Measurements from ENCODE around the gene SUN1. TPM values are rescaled to one million over a fixed set of nuclear protein-coding genes. Genes with fewer than 3 reads are reported as not detected.

SUN1 gene
- total and polyA plus RNA-seq, 2 of the 8 experiments (the other 6 are each of a cell fraction or from before 2014, with no cell fraction given) = 108 to 158 TPM

DNA sequence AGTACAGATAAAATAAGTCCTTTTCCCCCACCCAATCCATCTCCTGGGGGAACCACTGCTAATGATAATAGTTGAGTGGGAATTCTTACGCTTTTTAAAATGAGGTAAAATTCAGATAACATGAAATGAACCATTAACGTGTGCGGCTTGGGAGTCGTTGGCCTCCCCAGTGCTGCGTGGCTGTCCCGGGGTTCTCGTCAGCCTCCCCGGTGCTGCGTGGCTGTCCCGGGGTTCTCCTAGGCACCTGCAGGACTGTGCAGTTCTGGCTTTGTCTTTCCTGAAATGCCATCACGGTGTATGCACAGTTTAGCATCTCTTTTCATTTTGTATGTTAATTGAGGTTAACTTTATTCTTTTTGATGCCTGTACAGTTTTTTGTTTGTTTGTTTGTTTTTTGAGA lies 13.5 kb downstream of the SUN1 start:
- Histone ChIP-seq H3K9ac (replicated peaks in 1 of 4; ENCODE audit: extremely low read depth in 1 of 4, low read depth in 3 of 4, low read length in 3 of 4) (no peak overlapping the region), H2BK20ac (ENCODE audit: low read length) (no peak overlapping the region), H4K91ac (replicated peaks; ENCODE audit: insufficient read length, low read length) (no peak overlapping the region), H2BK5ac (ENCODE audit: low read depth, low read length) (no peak overlapping the region), H3K18ac (ENCODE audit: extremely low read depth, low read length) (no peak overlapping the region), H3K23me2 (ENCODE audit: low read depth, low read length) (no peaks in the 10 kb centered on the region), H3K9me3 (ENCODE audit: insufficient read depth in 2 of 2, low read depth in 1 of 2, low read length in 1 of 2) (peaks cover 0 to 2% of the 10 kb centered on the region in 2 experiments; a peak in 1 of 4 replicates), H3K23ac (ENCODE audit: insufficient read length) (no peak overlapping the region), H2BK15ac (ENCODE audit: low read length) (no peak overlapping the region), H3K4ac (replicated peaks; ENCODE audit: insufficient read length, low read depth, low read length) (no peak overlapping the region), H2AFZ (ENCODE audit: low read length) (no peak overlapping the region), H4K5ac (ENCODE audit: insufficient read length, low read depth, low read length) (no peak overlapping the region), H3K79me2 (ENCODE audit: control insufficient read depth in 1 of 2, insufficient read depth in 2 of 2, low read length in 2 of 2) (peaks cover 0 to 22% of the 10 kb centered on the region in 2 experiments; a peak in 1 of 4 replicates), H3K14ac (ENCODE audit: insufficient read length) (no peak overlapping the region), H3K56ac (replicated peaks; ENCODE audit: insufficient read length, low read depth, low read length) (no peak overlapping the region), H4K8ac (ENCODE audit: extremely low read depth, insufficient read depth, low read length) (no peak overlapping the region), H3K4me1 (replicated peaks in 1 of 4; ENCODE audit: control insufficient read depth in 3 of 4, insufficient read depth in 4 of 4, low read length in 3 of 4) (no peaks in the 10 kb centered on the region), H2BK12ac (ENCODE audit: low read depth, low read length) (no peak overlapping the region), H3K4me3 (ENCODE audit: extremely low read depth in 1 of 4, insufficient read depth in 2 of 4, low read depth in 3 of 4, low read length in 4 of 4) (no peak overlapping the region), H3K27ac (ENCODE audit: low read depth, low read length) (no peak overlapping the region), H2AK5ac (ENCODE audit: low read depth, low read length) (no peak overlapping the region), H3K36me3 (ENCODE audit: control insufficient read depth in 2 of 4, insufficient read depth in 4 of 4, low read length in 3 of 4) (peaks cover 14 to 58% (median 40%) of the 10 kb centered on the region in 4 experiments; a peak in 7 of 8 replicates), H3K27me3 (replicated peaks in 1 of 4; ENCODE audit: control insufficient read depth in 3 of 4, extremely low read depth in 1 of 4, insufficient read depth in 3 of 4, low read length in 3 of 4) (no peaks in the 10 kb centered on the region), H4K20me1 (replicated peaks in 1 of 2; ENCODE audit: control insufficient read depth in 1 of 2, insufficient read depth in 2 of 2, low read length in 2 of 2) (peaks cover 3 to 6% of the 10 kb centered on the region in 2 experiments), H3K79me1 (ENCODE audit: low read depth, low read length) (peaks cover 2% of the 10 kb centered on the region; the same call in 1 of the 2 replicates), H2BK120ac (replicated peaks; ENCODE audit: low read depth, low read length) (no peak overlapping the region), H3K4me2 (ENCODE audit: insufficient read depth in 1 of 2, low read depth in 2 of 2, low read length in 2 of 2) (no peak overlapping the region)
- CTCF ChIA-PET (ENCODE audit: partially characterized antibody) = interaction anchor here (1.5 to 2.8 kb wide), 2 partner anchors 17 to 27 kb away, joined by 3 to 13 read pairs; no protein-coding TSS in a partner anchor
- FAIRE-seq (no peak), DNase-seq (ENCODE audit: low read depth in 1 of 2, low spot score in 2 of 2) (no peak)
- 97% methylated on average over 11 of the region's 11 CpGs; no CpG with 5 or more reads in 1 of the 2 experiments for WGBS, 2 experiments (ENCODE audit: extremely low coverage in 1 of 2, insufficient coverage in 1 of 2, insufficient read length in 1 of 2, insufficient replicate concordance in 2 of 2, low coverage in 1 of 2, low lambda C conversion rate in 2 of 2, missing lambda C conversion rate in 1 of 2)
- POLR2A ChIA-PET (ENCODE audit: partially characterized antibody) = interaction anchor here (1.5 kb wide), 1 partner anchor 14 kb away, joined by 4 read pairs; no protein-coding TSS in a partner anchor
- TF ChIP-seq TAF7 (optimal IDR thresholded peaks at IDR 0.05; ENCODE audit: borderline replicate concordance, low read depth, low read length) (no peak), SRF (IDR thresholded peaks at IDR 0.05; ENCODE audit: low read depth, low read length) (no peak), NANOG (IDR thresholded peaks at IDR 0.05; ENCODE audit: insufficient read depth, low read depth, low read length, poor library complexity, severe bottlenecking) (no peak), EP300 (IDR thresholded peaks at IDR 0.05; ENCODE audit: borderline replicate concordance in 1 of 2, low read depth in 2 of 2, low read length in 2 of 2) (no peak), HDAC6 (IDR thresholded peaks at IDR 0.05; ENCODE audit: low read depth, low read length) (no peak), KDM5A (IDR thresholded peaks at IDR 0.05; ENCODE audit: low read length) (no peak), RFX5 (IDR thresholded peaks at IDR 0.05; ENCODE audit: borderline replicate concordance, low read depth, low read length) (no peak), CHD1 (IDR thresholded peaks at IDR 0.05; ENCODE audit: low read depth, low read length) (no peak)
- TF ChIP-seq, protein P1, sequence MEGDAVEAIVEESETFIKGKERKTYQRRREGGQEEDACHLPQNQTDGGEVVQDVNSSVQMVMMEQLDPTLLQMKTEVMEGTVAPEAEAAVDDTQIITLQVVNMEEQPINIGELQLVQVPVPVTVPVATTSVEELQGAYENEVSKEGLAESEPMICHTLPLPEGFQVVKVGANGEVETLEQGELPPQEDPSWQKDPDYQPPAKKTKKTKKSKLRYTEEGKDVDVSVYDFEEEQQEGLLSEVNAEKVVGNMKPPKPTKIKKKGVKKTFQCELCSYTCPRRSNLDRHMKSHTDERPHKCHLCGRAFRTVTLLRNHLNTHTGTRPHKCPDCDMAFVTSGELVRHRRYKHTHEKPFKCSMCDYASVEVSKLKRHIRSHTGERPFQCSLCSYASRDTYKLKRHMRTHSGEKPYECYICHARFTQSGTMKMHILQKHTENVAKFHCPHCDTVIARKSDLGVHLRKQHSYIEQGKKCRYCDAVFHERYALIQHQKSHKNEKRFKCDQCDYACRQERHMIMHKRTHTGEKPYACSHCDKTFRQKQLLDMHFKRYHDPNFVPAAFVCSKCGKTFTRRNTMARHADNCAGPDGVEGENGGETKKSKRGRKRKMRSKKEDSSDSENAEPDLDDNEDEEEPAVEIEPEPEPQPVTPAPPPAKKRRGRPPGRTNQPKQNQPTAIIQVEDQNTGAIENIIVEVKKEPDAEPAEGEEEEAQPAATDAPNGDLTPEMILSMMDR (IDR thresholded peaks at IDR 0.05; ENCODE audit: control extremely low read depth in 1 of 3, insufficient read depth in 1 of 3, low read depth in 1 of 3, low read length in 3 of 3) = no peak
- TF ChIP-seq, protein P2, sequence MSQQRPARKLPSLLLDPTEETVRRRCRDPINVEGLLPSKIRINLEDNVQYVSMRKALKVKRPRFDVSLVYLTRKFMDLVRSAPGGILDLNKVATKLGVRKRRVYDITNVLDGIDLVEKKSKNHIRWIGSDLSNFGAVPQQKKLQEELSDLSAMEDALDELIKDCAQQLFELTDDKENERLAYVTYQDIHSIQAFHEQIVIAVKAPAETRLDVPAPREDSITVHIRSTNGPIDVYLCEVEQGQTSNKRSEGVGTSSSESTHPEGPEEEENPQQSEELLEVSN (IDR thresholded peaks at IDR 0.05) = no peak
